Measurements from ENCODE around the gene RFT1.

RFT1 gene

DNA sequence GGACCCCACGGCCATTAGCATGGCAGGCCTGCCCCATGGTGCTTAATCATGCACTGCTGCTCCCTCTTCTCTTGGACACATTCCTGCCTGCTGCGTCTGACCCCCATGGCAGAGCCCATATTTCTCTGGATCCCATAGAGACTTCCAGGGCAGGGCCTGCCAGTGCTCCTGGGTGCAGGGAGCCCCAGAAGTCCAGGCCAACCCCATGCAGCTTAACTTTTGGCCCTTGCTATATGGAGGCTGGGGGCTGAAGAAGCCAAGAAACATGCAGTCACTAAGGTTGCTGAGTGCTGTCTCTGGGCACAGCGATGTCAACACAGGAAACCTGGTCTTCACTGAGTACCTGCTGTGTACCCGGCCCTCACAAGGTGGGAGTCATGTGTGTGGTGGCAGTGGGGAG lies 19.5 kb upstream of the RFT1 start:
- DNase-seq: no peak

- no peak for DNase-seq
These were observed 18.9 kb upstream of the RFT1 start for GRCh38 chr3:53149006-53149690.

- DNase-seq: no peak
These were observed 17.7 kb upstream of the RFT1 start for GRCh38 chr3:53147903-53148400.

- no peak for DNase-seq
These were observed 17.1 kb upstream of the RFT1 start for GRCh38 chr3:53147151-53147902.

- no peak for DNase-seq
These were observed 16.2 kb upstream of the RFT1 start for GRCh38 chr3:53146319-53146891.

GRCh38 chr3:53145713-53146080 lies 15.5 kb upstream of the RFT1 start:
- no peak for DNase-seq

DNA sequence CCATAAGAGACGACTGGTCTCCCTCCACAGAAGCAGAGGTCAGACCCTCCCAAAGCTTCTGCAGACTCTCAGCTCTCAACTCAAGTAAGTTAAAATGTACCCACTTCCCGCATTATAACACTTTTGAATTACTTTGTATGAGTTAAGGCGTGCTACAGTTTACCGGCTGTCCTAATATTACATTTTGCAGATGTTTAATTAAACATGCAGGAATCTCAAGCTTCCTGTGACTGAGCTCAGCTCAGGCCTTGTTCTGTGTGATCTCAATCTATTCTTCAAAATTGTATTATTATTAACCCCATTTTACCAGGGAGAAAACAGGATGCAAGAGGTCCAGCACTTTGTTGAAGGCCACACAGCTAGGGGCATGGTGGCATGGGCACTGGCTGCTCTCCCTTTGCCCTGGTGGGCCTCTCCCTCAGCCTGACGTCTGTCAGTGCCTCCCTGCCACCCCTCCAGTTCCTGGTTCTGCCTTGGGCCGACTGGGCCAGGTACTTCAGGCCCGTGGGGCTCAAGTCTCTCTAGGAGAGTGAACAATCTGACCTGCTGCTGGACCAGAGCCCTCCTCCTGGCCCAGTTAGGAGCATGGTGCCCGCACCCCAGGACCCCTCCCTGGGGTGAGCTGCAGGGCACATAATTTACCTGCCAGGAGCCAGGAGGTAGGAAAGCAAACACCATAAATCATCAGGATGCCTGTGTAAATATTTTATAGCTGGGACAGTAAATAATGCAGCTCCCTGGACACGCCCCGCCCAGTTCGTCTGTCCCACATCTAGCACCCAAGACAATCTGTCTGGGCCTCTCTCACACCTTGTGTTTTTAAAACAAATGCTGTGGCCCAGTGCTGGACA lies 14.9 kb upstream of the RFT1 start:
- DNase-seq: no peak

DNA sequence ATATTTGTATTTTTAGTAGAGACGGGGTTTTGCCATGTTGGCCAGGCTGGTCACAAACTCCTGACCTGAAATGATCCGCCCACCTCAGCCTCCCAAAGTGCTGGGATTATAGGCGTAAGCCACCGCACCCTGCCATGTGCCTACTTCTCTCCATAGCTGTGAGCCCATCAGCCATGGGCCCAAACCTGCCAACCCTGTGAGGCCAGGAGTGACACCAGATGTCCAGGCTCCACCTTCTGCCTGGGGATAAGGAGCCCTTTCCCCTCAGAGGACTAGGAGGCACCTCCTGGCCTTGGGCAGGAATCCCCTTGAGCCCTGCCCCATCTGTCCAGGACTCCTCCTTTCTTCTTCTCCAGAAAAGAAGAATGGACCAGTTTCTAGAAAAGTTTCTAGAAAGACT lies 14.2 kb upstream of the RFT1 start:
- DNase-seq: no peak

GRCh38 chr3:53142986-53143385 lies 12.8 kb upstream of the RFT1 start:
- no peak for DNase-seq

- DNase-seq: no peak
These were observed 10.9 kb upstream of the RFT1 start for GRCh38 chr3:53140847-53141845.

- DNase-seq: no peak
These were observed 9.9 kb upstream of the RFT1 start for GRCh38 chr3:53139906-53140846.

DNA sequence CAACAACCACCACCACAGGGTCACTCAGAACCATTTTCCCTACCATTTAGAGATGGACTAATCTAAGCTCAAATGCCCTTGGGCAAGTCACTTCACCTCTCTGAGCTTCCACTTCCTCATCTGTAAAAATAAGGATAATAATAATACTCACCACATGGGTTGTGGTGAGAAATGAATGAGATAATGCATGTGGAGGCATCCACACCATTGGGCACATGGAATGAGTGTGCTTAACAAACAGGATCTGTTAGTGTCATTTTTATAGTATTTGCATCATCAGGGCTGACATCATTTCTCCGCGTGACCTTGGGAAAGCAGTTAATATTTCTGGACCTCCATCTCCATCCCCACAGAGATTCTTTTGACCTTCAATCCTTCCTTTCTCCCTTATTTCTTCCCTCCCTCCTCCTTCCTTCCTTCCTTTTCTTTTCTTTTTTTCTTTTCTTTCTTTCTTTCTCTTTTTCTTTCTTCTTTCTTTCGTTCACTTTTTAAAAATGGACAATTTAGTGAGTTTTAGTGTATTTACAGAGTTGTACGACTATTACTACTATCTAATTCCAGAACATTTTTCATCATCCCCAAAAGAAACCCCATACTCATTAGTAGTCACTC lies 7.7 kb upstream of the RFT1 start:
- DNase-seq: no peak

- DNase-seq: no peak
These were observed 7.0 kb upstream of the RFT1 start for GRCh38 chr3:53137221-53137620.

- peak; percentile 78 for DNase-seq
These were observed 4.5 kb upstream of the RFT1 start for GRCh38 chr3:53134631-53135232.

DNA sequence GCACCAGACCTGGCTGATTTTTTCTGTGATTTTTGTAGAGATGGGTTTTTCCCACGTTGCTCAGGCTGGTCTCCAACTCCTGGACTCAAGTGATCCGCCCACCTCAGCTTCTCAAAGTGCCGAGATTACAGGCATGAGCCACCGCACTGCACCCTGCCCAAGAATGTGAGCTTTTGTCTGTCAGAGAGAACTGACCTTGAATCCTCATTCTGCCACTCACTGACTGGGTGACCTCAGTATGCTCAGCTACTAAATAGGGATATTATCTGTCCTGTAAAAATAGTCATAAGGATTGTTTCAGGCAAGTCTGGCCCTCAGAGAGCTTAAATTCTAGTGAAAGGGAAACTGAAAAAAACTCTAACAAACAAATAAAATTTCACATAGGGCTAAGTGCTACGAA lies 2.1 kb upstream of the RFT1 start:
- DNase-seq: no peak

GRCh38 chr3:53131096-53131495 lies 861 bp upstream of the RFT1 start:
- no peak for DNase-seq

GRCh38 chr3:53129344-53129743 lies 891 bp downstream of the RFT1 start:
- no peak for DNase-seq

GRCh38 chr3:53126601-53127000 lies 3.6 kb downstream of the RFT1 start:
- no peak for DNase-seq

GRCh38 chr3:53123953-53124352 lies 6.3 kb downstream of the RFT1 start:
- DNase-seq: no peak

DNA sequence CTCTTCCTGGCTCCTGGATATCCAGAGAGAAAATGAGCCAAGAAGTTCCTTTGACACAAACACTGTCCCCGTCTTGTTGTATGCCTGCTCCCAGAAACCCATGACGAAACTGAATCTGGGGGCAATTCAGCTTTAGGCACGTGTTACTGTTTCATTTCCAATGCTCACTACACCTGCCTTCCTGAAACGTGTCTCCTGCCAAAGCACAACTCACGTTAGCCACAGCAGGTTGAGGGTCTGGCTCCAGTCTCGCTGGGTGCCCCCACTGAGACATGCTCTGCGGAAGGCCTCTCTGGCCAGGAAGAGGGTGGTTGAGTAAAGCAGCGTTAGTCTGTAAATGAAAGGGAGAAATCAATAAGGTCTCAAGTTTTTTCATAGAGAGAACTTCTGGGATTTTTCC lies 6.7 kb downstream of the RFT1 start:
- no peak for DNase-seq
